HG03095 (cell line): ENCODE measurements around the gene PALM.
"Not testable (repeated sequence)": the region's sequence is repeated elsewhere in the genome, so short reads cannot be mapped to it uniquely, and the experiment has no call there.

Source experiments
- ATAC-seq: cut with Tn5 transposase; IDR thresholded peaks from one replicate; pipeline ENCODE4 v1.9.1; 2021; ENCODE audit warnings: moderate library complexity; ENCODE audit not compliant: unreplicated experiment

Gene PALM

GRCh38 chr19:729965-730668, 21.4 kb downstream of the PALM start:
- no peak for ATAC-seq

- ATAC-seq = no peak
These were observed 22.3 kb downstream of the PALM start for GRCh38 chr19:731000-731399.

DNA sequence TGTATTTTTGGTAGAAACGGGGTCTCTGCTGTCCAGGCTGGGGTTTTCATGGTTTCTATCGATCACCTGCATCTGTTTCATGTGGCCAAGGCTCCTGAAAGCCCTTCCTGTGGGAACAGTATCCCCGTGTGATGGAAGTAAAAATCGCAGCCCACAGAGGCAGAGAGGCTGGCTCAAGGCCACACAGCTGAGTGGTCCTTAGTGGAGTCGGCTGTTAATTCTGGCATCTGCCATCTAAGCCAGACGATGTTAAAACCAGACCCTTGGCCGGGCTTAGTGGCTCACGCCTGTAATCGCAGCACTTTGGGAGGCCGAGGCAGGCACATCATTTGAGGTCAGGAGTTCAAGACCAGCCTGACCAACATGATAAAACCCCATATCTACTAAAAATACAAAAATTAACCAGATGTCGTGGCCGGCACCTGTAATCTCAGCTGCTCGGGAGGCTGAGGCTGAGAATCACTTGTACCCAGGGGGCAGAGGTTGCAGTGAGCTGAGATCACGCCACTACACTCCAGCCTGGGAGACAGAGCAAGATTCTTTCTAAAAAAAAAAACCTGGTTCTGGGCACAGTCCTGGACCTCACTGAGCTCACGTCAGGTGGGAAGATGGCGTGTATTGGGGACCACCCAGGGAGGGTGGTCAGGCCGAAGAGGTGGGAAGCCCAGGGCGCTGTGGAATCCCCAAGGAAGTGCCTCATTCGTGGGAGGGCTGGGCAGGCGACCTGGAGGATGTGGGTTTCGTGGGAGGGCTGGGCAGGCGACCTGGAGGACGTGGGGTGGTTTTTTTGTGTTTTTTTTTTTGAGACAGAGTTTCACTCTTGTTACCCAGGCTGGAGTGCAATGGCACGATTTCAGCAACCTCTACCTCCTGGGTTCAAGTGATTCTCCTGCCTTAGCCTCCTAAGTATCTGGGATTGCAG, 23.7 kb downstream of the PALM start:
- ATAC-seq = no peak

- no peak for ATAC-seq
These were observed 26.0 kb downstream of the PALM start for GRCh38 chr19:734716-735115.

GRCh38 chr19:736125-736524, 27.4 kb downstream of the PALM start:
- ATAC-seq = no peak

DNA sequence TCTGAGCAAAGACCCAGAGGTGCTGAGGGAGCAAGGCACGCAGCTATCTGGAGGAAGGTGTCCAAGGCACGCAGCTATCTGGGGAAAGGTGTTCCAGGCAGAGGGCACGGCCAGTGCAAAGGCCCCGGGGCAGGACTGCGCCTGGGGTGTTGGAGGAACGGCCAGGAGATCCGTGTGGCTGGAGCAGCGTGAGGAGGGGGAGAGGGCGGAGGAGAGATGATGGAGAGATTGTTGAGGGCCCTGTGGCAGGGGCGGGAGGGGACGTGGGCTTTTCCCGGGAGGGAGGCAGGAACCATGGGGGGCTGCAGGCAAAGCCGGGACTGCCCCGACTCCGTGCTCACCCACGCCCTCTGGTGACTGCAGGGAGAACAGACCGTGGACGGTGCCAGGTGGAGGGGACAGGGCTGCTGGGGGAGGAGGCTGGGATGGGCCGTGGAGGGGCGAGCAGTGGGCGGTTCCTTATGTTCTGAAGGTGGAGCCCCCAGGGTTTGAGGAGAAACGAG, 28.9 kb downstream of the PALM start:
- ATAC-seq = no peak

DNA sequence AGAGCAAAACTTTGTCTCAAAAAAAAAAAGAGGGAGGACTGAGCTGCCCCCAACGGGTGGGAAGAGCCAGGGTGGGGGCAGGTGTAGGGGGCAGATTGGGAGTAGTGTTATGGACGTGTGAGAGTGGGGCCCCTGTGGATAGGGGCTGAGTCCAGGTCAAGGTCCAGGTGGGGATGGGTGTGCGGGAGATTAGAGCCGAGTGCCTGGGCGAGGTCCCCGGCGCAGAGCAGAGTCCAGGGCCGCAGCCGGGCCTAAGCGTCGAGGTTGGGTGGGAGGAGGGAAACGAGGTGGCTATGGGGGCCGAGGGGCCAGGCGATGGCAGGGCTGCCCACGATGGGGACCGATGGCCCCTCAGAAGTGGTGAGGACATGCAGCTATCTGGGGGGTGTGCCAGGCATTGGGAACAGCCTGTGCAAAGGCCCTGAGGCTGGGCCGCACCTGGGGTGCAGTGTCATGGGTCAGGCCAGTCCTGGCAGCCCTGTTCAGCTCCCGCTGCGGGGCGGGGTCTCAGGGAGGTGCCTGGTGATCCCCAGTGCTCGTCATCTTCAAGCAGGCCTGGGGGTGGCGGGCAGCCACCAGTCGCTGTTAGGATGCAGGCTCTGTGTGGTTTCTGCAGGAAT, 29.9 kb downstream of the PALM start:
- ATAC-seq = no peak

- no peak for ATAC-seq
These were observed 31.4 kb downstream of the PALM start for GRCh38 chr19:739998-740715.

GRCh38 chr19:740816-741505, 32.2 kb downstream of the PALM start:
- not testable (repeated sequence) for ATAC-seq

GRCh38 chr19:741506-742131, 32.9 kb downstream of the PALM start:
- ATAC-seq = no peak

DNA sequence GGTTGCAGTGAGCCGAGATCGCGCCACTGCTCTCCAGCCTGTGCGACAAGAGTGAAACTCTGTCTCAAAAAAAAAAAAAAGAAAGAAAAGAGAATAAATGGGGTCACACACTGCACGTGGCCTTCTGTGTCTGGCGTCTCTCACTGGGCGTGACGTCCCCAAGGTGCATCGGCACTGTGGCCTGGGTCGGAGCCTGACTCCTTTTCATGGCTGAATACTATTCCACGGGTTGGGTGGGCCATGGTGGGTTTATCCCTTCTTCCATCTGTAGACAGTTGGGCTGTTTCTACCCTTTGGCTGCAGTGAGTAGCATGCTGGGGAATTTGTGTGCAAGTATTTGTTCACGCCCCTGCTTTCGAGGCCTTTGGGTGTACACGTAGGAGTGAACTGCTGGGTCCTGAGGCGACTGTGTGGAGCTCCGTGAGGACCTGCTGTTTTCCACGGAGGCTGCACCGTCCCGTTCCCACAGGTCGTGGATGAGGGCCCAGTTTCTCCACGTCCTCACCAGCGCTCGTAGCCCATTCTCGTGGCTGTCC, 33.9 kb downstream of the PALM start:
- no peak for ATAC-seq

DNA sequence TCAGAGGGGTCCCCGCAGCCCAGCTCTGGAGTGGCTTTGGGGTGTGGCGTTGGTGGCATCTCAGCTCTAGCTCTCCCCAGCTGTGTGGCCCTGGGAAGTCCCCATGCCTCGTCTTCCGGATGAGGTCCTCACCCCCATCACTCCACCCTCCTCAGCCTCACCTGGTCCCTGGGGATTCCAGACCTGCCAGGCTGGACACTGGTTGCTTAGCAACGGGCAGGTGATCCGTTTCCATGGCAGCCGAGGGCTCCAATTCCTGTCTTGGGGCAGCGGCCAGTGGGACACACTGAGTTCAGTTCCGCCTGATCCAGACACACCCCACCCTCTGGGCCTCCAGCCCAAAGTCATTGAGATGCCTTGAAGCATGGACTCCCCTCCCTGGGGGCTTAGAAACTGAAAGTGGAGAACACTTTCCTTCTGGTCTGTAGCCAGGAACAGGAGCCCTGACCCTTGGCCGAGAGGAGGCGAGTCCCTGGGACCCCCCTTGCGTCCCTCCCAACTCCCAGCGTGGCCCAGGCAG, 34.5 kb downstream of the PALM start:
- no peak for ATAC-seq

DNA sequence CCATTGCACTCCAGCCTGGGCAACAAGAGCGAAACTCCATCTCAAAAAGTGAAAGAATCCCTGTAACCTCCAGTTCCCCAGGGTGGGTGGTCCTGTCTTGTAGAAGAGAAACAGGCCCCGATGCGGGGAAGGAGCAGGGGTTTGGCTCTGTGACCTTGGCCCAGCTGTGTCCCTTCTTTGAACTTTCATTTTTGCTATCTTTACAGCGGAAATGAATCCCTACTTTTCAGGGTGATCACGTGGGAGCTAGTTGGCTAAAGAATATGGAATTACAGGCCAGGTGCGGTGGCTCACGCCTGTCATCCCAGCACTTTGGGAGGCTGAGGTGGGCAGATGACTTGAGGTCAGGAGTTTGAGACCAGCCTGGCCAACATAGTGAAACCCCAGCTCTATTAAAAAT, 36.4 kb downstream of the PALM start:
- ATAC-seq = not testable (repeated sequence)

DNA sequence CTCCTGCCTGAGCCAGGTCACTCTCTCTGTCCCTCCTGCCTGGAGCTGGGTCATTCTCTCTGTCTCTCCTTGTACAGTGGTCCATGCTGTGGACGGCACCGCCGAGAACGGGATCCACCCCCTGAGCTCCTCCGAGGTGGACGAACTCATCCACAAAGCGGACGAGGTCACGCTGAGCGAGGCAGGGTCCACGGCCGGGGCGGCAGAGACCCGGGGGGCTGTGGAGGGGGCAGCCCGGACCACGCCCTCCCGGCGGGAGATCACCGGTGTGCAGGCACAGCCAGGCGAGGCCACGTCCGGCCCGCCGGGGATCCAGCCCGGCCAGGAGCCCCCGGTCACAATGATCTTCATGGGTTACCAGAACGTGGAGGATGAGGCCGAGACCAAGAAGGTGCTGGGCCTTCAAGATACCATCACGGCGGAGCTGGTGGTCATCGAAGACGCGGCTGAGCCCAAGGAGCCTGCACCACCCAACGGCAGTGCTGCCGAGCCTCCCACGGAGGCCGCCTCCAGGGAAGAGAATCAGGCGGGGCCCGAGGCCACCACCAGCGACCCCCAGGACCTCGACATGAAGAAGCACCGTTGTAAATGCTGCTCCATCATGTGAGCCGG, 37.6 kb downstream of the PALM start:
- no peak for ATAC-seq

- no peak for ATAC-seq
These were observed 38.2 kb downstream of the PALM start for GRCh38 chr19:746956-747355.

- ATAC-seq = no peak
These were observed 38.9 kb downstream of the PALM start for GRCh38 chr19:747432-748273.

GRCh38 chr19:748274-748598, 39.5 kb downstream of the PALM start:
- no peak for ATAC-seq

GRCh38 chr19:749811-750210, 41.1 kb downstream of the PALM start:
- no peak for ATAC-seq
